SK-N-SH (cell line): ENCODE measurements around the gene PSD.

Experiments
- ELF1 ChIP-seq: IDR thresholded peaks from 2 replicates; pipeline ENCODE4 v1.4.0; 2012
- EP300 ChIP-seq, 2 experiments: IDR thresholded peaks; 2 replicates each; pipeline versions ENCODE4 v1.4.0 to v1.6.1; 2012; ENCODE audit warnings: borderline replicate concordance in 1 of 2, low read depth in 1 of 2, low read length in 1 of 2
- EZH2phosphoT487 ChIP-seq: fragments of 200-600 bp; sonication (generic); IDR thresholded peaks from 2 replicates; pipeline ENCODE4 v1.6.1; 2017; ENCODE audit warnings: low read depth, mixed run types, mild to moderate bottlenecking, antibody characterized with exemption, moderate library complexity, borderline replicate concordance
- FOSL2 ChIP-seq: IDR thresholded peaks from 2 replicates; pipeline ENCODE4 v1.4.0; 2012; ENCODE audit warnings: low read depth, mild to moderate bottlenecking, moderate library complexity, borderline replicate concordance
- MXI1 ChIP-seq: IDR thresholded peaks from 2 replicates; pipeline ENCODE4 v1.6.1; 2012; ENCODE audit warnings: mild to moderate bottlenecking, low read depth, low read length, improper control_type of control experiment
- NFIC ChIP-seq: IDR thresholded peaks from 2 replicates; pipeline ENCODE4 v1.4.0; 2012; ENCODE audit warnings: borderline replicate concordance
- POLR2AphosphoS5 ChIP-seq: IDR thresholded peaks from 2 replicates; pipeline ENCODE4 v1.6.1; 2012; ENCODE audit warnings: low read depth, low read length
- RAD21 ChIP-seq: IDR thresholded peaks from 2 replicates; pipeline ENCODE4 v1.6.1; 2012; ENCODE audit warnings: mild to moderate bottlenecking, low read length
- RFX5 ChIP-seq: IDR thresholded peaks from 2 replicates; pipeline ENCODE4 v1.6.1; 2012; ENCODE audit warnings: mild to moderate bottlenecking, improper control_type of control experiment, low read length
- SIN3A ChIP-seq: IDR thresholded peaks from 2 replicates; pipeline ENCODE4 v1.6.1; 2012; ENCODE audit warnings: low read depth, mild to moderate bottlenecking, low read length, moderate library complexity, borderline replicate concordance
- TF ChIP-seq, protein P1 (sequence below): fragments of 200-600 bp; sonication (generic); IDR thresholded peaks from 2 replicates; pipeline ENCODE4 v1.6.1; 2017; ENCODE audit warnings: antibody characterized with exemption, mild to moderate bottlenecking, moderate library complexity
- TF ChIP-seq, protein P2 (sequence below): IDR thresholded peaks from 2 replicates; pipeline ENCODE4 v1.6.1; 2012; ENCODE audit warnings: mild to moderate bottlenecking, low read depth, low read length, moderate library complexity
- TF ChIP-seq, protein P3 (sequence below): IDR thresholded peaks from 2 replicates; pipeline ENCODE4; 2012
- TF ChIP-seq, protein P4 (sequence below): IDR thresholded peaks from 2 replicates; pipeline ENCODE4 v1.4.0; 2012; ENCODE audit warnings: low read depth, borderline replicate concordance

GRCh38 chr10:102381983-102382382 lies 36.6 kb downstream of the PSD start:
- TF ChIP-seq SIN3A = no peak
- TF ChIP-seq, protein P1, sequence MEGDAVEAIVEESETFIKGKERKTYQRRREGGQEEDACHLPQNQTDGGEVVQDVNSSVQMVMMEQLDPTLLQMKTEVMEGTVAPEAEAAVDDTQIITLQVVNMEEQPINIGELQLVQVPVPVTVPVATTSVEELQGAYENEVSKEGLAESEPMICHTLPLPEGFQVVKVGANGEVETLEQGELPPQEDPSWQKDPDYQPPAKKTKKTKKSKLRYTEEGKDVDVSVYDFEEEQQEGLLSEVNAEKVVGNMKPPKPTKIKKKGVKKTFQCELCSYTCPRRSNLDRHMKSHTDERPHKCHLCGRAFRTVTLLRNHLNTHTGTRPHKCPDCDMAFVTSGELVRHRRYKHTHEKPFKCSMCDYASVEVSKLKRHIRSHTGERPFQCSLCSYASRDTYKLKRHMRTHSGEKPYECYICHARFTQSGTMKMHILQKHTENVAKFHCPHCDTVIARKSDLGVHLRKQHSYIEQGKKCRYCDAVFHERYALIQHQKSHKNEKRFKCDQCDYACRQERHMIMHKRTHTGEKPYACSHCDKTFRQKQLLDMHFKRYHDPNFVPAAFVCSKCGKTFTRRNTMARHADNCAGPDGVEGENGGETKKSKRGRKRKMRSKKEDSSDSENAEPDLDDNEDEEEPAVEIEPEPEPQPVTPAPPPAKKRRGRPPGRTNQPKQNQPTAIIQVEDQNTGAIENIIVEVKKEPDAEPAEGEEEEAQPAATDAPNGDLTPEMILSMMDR = no peak
- no peak for TF ChIP-seq EP300 (IDR thresholded peaks at IDR 0.05; ENCODE audit: borderline replicate concordance in 1 of 2, low read depth in 1 of 2, low read length in 1 of 2)
- TF ChIP-seq, protein P2, sequence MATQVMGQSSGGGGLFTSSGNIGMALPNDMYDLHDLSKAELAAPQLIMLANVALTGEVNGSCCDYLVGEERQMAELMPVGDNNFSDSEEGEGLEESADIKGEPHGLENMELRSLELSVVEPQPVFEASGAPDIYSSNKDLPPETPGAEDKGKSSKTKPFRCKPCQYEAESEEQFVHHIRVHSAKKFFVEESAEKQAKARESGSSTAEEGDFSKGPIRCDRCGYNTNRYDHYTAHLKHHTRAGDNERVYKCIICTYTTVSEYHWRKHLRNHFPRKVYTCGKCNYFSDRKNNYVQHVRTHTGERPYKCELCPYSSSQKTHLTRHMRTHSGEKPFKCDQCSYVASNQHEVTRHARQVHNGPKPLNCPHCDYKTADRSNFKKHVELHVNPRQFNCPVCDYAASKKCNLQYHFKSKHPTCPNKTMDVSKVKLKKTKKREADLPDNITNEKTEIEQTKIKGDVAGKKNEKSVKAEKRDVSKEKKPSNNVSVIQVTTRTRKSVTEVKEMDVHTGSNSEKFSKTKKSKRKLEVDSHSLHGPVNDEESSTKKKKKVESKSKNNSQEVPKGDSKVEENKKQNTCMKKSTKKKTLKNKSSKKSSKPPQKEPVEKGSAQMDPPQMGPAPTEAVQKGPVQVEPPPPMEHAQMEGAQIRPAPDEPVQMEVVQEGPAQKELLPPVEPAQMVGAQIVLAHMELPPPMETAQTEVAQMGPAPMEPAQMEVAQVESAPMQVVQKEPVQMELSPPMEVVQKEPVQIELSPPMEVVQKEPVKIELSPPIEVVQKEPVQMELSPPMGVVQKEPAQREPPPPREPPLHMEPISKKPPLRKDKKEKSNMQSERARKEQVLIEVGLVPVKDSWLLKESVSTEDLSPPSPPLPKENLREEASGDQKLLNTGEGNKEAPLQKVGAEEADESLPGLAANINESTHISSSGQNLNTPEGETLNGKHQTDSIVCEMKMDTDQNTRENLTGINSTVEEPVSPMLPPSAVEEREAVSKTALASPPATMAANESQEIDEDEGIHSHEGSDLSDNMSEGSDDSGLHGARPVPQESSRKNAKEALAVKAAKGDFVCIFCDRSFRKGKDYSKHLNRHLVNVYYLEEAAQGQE = no peak
- no peak for TF ChIP-seq RAD21
- no peak for TF ChIP-seq EZH2phosphoT487
- TF ChIP-seq, protein P3, sequence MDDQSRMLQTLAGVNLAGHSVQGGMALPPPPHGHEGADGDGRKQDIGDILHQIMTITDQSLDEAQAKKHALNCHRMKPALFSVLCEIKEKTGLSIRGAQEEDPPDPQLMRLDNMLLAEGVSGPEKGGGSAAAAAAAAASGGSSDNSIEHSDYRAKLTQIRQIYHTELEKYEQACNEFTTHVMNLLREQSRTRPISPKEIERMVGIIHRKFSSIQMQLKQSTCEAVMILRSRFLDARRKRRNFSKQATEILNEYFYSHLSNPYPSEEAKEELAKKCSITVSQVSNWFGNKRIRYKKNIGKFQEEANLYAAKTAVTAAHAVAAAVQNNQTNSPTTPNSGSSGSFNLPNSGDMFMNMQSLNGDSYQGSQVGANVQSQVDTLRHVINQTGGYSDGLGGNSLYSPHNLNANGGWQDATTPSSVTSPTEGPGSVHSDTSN = no peak
- TF ChIP-seq, protein P4, sequence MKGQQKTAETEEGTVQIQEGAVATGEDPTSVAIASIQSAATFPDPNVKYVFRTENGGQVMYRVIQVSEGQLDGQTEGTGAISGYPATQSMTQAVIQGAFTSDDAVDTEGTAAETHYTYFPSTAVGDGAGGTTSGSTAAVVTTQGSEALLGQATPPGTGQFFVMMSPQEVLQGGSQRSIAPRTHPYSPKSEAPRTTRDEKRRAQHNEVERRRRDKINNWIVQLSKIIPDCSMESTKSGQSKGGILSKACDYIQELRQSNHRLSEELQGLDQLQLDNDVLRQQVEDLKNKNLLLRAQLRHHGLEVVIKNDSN = no peak
- TF ChIP-seq FOSL2 = no peak
- no peak for TF ChIP-seq ELF1
- TF ChIP-seq NFIC = no peak
- TF ChIP-seq RFX5 = no peak
- TF ChIP-seq POLR2AphosphoS5 = no peak
- no peak for TF ChIP-seq MXI1
